ENCODE results near the gene FAM111A.
A peak's percentile ranks its signal among the peaks of the same experiment; 100 is the strongest.
"Not testable (repeated sequence)": the region's sequence is repeated elsewhere in the genome, so short reads cannot be mapped to it uniquely, and the experiment has no call there.

FAM111A gene, protein sequence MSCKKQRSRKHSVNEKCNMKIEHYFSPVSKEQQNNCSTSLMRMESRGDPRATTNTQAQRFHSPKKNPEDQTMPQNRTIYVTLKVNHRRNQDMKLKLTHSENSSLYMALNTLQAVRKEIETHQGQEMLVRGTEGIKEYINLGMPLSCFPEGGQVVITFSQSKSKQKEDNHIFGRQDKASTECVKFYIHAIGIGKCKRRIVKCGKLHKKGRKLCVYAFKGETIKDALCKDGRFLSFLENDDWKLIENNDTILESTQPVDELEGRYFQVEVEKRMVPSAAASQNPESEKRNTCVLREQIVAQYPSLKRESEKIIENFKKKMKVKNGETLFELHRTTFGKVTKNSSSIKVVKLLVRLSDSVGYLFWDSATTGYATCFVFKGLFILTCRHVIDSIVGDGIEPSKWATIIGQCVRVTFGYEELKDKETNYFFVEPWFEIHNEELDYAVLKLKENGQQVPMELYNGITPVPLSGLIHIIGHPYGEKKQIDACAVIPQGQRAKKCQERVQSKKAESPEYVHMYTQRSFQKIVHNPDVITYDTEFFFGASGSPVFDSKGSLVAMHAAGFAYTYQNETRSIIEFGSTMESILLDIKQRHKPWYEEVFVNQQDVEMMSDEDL
- total RNA-seq, result 70.8 to 189 (median 117) reads per million in 17 experiments

DNA sequence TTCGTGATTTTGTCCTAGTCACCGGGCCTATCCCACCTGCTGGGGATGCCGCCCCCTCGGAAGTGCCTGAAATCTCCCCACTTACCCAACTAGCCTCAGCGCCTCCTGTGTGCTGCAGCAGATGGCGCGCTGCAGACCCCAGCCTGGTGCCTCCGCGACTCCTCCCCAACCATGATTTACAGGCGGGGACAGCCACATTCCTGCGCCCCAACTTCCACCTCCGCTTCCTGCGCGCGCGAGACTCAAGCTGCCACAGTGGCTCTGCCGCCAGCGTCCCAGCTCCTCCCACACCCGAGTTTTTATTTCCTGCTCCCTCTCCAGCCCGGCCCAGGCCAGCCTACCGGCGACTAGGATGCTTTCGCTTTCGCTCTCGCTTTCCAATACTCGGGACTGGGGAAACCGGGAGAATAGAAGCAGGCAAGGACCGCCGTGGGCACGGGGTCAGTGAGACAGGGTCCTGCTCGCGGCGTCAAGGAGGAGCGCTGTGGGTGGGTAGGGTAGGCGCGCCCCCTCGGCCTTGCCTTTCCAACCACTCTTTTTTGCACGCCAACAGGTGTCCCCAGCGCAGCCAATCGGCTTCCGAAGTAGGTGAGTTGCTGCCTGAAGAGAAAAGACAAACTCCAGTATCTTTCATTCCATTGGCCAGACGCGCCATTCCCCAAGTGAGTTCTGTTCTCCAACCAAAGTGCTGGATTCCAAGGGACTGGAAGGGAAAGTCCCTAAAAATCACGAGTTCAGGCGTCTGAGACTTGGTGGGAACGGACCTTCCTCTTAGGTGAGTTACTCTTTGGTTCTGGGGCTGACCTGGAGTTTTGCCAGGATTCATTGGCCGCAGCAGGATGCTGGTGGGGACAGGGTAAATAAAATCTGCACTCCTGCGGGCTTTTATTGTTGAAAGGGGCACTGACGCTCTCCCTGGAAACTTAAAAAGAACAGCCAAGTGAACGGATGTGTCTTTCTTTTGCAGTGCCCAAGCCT is at the start of gene FAM111A:
FAM111A (plus strand) TSS at position 327 of the 978 bp plus-strand sequence. CDS start 6,017 bp downstream, outside the sequence.
- peak; percentile 90 to 95 (median 94) for DNase-seq

DNA sequence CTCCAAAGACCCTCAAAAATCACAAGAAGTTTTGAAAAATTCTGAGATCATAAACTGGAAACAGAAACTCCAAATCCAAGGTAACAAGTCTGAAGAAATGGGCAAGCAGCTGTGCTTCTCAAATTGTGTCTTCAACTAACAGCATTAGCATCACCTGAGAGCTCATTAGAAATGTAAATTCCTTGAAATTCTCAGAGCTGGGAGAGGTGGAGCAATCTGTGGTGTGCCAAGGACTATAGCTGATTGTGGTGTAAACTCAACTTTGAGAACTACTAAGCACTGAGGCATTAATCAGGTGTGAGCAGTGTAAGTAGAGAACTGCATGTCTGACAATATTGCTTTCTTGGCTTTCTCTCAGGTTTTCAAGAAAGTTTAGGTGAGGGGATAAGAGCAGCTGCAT is 49.1 kb upstream of the FAM111A start:
- DNase-seq, result not testable (repeated sequence)

DNA sequence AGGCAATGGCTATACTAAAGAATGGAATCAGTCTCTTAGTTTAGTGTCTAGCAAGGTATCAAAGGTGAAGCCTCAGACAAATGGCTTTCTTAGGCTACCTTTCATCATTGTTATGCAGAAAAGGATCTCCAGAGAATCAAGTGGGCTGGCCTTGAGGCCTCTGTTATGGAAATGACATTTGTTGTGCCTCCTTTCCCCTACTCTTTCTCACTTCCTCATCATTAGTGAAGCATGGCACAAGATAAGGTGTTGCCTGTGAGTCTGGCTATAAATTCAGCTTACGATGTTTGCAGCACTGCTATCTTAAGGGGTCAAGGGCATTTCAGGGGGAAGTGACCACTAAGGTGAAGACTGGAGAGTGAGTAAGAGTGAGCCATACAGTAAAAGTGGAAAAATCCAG is 47.4 kb upstream of the FAM111A start:
- DNase-seq, result not testable (repeated sequence)

DNA sequence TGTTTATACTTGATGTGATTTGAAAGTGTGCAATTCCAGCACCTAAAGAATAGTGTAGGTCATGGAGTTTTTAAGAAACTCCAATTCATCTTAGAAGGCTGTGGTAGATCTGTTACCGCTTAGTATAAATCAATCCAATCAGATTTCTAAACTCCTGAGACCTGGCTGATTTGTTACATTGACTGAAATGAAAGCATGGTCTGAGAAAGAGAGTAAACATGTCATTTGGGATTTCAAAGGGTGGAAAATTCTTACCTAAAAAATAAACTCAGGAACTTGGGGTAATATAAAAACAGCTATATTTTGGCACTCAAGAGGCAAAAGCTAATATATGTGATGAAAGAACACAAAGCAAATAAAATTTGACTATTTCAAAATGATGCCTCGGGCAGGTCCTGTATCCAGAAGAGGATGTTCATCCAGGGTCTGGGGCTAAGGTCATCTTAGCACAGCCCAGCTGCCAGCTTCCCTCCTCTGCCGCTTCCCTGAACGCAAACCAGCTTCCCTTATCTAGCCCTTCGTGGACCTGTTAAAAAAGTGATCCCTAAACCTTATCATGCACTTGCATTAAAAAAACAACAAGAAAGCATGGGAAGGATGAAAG is 46.6 kb upstream of the FAM111A start:
- not testable (repeated sequence) for DNase-seq

DNA sequence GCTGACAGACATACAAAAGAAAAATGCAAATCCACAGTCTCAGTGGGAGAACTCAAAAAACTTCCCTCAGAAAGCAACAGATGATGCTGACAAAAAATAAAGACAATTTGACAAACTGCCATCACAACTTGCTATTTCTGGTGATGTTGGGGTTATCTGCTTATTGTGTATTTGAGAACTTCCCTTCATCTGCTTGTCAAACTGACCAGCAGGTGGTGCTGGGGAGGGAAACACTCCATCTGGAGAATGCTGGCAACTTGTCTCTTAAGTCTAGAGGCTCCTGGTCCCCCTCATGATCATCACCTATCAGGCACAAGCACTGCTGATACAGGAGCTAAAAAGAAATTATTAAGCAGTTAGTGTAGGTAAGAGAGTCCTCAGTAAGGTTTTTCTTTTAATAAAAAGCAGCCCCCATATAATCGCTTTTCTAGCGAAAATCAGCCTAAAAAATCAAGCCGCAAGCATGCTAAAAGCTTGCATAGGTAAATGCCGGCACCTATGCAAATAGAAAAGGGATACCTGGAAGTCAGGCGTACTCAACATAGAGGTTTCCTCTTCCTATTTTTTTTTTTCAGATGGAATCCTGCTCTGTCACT is 45.4 kb upstream of the FAM111A start:
- peak; percentile 78 to 83 (median 80) for DNase-seq

DNA sequence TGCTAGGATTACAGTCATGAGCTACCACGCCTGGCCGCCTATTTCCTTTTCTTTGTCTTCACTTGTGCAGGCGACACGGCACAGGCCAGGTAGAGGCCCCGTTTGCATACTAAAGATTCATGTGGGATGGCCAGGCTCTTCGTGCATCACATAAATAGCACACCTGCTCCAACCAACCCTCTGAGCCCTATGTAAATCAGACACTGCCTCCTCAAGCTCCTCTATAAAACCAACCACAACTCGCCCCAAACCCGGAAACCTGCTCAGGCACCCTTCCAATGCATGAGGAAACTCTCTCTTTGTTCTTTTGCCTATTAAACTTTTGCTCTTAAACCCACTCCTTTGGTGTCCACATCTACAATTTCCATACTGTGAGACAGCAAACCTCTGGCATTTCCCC is 44.7 kb upstream of the FAM111A start:
- not testable (repeated sequence) for DNase-seq

DNA sequence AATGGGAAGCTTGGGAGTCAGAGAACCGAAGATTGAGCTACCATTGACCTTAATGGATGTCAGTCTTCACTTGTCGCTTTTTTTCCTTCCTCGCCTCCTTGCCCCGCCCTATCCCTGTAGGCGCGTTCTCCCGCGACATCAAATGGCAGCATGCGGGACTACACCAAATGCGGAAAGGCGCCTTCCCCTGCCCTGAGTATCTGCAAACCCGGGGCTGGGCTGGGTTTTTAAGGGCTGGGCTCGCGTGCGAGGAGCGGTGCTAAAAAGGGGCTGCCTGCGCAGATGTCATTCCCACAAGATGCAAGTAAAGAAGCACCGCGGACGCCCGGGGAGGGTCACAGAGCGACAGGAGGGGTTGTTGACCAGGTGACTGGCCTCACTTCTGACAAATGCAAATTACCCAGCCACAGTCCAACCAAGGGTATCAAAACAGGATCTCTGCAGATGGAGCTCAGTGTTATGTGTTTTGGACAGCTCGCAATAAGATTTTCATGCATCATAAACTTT is 40.3 kb upstream of the FAM111A start:
- DNase-seq, result peak; percentile 61 to 85 (median 78)

DNA sequence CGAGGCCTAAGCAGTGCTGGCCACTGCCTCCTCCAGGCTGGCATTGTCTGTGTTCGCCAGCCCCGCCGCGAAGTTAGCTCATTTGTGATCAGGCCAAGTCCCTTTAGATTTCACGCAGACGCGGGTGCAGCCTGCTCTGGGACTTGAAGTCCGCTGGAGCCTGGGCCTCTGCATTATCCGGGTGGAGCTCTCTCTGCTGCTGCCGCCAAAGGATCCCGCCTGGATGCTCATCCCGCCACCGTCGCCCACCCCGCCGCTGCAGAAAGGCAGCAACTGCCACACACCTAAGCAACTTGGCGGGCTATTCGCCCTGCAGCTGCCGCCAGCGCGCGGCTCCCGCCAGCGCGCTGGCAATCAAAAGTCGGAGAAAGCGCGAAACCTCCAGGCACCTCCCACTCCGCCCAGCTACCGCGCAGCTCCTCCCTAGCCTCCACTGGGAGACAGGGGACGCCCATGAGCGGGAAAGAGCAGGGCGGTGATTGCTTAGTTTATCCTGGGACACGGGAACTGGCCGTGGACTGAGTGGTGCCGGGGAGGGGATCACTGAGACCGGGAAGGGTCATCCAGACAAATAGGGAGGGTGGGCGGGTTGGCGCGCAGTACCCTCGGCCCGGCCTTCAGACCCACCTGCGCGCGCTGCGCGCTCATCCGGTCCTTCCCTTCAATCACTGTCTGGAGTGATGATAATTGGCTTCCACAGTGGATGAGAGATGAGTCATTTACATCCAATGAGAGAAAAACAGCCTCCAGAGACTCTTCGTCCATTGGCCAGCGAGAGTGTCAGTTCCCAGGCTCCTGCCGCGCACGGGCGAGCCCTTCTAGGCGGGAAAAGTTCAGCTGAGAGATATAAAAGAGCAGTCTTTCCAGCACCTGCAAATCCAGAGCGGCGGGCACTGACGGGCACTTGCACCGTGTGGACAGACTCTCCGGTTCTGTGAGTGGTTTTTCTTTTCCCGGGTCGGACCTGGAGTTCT is 36.0 kb upstream of the FAM111A start, which contains the start of gene FAM111B:
FAM111B (plus strand) TSS at position 875 of the 974 bp plus-strand sequence. CDS start 2,389 bp downstream, outside the sequence.
- peak; percentile 84 to 91 (median 88) for DNase-seq

DNA sequence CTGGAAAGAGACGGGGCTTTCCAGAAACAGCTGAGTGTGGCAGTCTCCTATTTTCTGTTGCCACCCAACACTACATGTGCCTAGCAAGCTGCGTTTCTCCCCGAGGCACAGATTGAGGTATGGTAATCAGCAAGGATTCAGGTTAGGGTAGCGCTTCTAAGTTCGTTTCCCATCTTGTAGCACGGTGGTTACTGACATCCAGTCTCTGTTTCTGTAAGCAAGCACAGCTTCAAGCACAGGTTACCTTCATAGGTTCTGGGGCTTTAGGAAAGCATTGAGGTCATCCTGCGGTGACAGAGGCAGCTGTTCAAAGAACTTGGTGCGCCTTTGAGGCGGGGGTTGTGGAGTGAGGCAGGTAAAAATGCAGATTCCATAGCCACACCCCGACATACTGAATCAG is 34.9 kb upstream of the FAM111A start:
- not testable (repeated sequence) for DNase-seq

DNA sequence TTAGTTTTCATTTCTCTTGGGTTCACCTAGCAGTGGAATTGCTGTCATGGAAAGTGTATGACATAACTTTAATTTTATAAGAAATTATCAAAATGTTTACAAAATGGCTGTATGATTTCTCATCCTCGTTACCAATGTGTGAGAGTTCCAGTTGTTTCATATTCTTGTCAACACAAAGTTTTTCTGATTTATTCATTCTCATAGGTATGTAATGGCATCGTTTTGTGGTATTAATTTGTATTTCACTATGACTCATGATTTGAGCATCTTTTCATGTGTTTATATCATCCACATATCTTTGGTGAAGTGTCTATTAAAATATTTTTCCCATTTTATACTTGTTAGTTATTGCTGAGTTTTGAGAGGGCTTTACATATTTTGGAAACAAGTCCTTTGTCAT is 30.2 kb upstream of the FAM111A start:
- no peak for DNase-seq

DNA sequence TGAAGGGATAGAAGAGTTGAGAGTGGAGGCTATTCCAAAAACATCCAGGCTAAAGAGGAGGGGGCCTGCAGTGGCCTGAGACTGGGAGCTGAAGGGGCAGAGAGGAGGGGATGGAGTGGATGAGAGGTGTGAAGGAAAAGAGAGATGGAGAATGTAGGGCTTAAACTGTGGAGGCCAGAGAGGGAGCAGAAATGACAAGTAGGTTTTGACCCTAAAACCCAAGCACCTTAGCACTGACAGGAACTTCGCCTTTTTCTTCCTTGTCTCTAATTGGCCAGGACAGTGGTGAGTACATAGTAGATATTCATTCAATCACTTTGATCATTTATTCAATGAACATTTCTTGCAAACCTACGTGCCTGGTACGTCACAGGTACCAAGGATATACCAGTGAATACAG is 28.3 kb upstream of the FAM111A start:
- DNase-seq, result no peak

DNA sequence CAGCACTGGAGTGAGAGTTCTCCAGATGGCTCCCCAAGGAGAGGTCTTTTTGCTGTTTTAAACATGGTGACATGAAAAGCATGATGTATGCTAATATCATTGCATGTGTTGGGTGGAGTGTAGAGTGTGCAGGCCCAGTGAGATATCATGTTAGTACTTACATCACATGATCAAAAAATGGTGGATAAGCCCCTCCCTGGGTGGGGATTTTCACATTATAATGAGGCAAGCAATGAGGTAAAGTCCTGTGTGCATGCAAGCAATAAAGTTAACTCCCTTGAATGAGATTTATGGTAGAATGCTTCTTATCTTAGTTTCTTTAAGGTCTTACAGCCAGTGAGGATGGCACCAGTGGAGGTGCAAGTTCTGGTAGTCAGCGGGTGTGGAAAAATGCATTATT is 27.1 kb upstream of the FAM111A start:
- DNase-seq, result no peak

DNA sequence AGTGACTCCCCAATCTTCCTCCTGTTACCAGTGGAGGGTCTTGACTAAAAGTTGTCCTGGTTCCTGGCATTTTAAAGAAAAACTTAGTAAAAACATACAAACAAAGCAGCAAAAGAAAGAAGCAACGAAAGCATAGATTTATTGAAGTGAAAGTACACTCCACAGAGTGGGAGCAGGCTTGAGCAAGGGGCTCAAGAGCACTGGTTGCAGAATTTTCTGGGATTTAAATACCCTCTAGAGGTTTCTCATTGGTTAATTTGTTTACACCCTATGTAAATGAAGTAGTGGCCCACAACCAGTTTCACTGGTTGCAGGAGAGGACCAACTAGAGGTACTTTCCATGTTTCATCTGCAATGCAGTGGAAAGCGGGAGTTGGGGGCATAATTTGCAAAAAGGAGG is 24.9 kb upstream of the FAM111A start:
- no peak for DNase-seq

DNA sequence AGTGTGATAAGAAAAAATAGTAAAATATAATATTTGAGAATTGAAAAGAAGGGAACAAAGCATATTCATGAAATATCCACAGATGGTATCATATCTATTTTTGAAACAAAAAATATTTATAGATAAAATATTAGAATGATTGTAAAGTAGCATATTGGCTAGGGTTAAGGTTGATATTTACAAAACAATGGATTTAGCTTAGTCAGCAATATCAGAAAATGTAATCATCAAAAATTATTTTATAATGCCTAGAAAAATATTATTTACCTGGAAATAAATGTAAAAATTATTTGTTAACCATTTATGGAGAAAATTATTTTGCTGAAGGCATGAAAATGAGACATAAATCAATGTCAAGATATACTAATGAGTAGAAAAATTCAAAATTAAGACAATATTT is 22.8 kb upstream of the FAM111A start:
- no peak for DNase-seq

DNA sequence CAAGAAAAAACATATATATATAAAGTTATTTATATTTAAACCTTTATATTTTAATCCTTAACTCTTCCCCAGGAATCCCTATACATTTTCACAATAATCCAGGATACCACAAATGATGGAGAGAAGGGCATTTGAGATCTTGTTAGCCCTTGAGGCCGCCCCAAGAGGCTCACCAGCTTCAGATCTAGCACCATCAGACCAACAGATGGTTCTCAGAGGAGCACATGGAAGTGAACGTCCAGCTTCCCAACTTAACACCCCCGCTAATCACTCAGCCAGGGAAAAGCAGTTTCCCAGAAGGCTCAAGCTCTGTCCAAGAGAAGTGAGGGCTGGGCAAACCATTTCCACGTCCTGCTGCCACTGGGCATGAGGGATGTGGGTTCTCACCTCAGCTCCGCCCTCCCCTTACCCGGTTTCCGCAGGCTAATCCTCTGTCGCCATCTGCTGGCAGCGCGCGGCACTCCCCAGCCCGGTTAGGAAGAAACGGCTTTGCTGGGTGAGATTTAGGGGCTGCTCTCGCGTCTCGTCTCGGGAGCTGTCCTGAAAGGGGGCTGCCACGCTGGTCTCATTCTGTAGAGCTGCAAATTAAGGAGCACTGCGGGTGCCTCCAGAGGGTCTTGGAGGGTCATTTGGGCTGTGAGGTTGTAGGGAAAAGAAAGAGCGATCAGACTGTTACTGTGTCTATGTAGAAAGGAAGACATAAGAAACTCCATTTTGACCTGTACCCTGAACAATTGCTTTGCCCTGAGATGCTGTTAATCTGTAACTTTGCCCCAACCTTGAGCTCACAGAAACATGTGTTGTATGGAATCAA is 6.8 kb upstream of the FAM111A start:
- DNase-seq, result peak; percentile 81 to 90 (median 82)

DNA sequence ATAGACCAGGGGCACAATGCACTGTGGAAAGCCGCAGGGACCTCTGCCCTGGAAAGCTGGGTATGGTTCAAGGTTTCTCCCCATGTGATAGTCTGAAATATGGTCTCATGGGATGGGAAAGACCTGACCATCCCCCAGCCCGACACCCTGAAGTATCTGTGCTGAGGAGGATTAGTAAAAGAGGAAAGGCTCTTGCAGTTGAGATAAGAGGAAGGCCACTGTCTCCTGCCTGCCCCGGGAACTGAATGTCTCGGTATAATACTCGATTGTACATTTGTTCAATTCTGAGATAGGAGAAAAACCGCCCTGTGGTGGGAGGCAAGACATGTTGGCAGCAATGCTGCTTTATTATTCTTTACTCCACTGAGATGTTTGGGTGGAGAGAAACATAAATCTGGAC is 6.1 kb upstream of the FAM111A start:
- DNase-seq, result not testable (repeated sequence)

DNA sequence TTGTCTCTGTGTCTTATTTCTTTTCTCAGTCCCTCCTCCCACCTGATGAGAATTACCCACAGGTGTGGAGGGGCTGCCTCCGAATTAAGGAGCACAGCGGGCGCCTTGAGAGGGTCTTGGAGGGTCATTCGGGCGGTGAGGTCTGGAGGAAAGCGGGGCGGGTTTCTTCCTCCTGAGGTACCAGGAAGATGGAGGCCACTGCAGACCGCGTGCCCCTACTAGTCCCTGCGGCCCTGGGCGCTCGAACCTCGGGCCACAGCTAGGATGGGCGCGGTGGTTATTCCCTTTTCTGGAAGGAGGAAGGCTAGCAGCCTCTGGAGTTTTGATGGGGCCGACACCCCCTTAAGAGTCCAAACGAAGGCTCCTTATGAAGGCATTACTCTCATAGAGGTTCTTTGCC is 5.5 kb upstream of the FAM111A start:
- no peak for DNase-seq

DNA sequence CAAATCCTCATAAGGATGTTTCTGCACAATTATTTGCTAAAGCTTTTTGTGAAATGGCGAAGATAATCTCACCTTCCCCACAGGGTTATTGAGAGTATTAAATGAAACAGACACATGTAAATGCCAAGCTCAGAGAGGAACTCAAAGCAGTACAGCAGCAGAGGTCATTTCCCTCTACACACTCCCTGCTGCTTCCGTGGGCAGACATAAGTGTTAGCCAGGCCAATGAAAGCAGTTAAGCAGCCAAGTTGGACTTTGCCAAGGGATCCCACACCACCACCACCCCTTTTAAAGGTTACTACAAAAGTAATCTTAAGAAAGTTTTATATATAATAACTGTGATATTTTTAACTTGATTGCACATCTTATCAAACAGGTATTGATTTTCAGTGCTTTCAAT is 4.0 kb upstream of the FAM111A start:
- DNase-seq, result peak in 3 of 4 experiments; percentile 18 to 41 (median 20)

DNA sequence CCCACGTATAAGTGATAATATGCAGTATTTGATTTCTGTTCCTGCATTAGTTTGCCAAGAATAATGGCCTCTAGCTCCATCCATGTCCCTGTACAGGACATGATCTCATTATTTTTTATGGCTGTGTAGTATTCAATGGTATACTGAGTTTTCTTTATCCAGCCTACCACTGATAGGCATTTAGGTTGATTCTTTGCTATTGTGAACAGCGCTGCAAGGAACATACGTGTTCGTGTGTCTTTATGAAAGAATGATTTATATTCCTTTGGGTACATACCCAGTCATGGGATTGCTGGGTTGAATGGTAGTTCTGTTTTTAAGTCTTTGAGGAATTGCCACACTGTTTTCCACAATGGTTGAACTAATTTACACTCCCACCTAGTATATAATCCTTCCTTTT is 1.5 kb upstream of the FAM111A start:
- DNase-seq, result no peak

Data from suppressor macrophage (primary cell).